HG02588 (cell line): Measurements from ENCODE around the gene OVAAL.
"Not testable (repeated sequence)": the region's sequence is repeated elsewhere in the genome, so short reads cannot be mapped to it uniquely, and the experiment has no call there.

Source experiments
- ATAC-seq: cut with Tn5 transposase; IDR thresholded peaks from one replicate; pipeline ENCODE4 v1.9.1; 2021; ENCODE audit warnings: mild to moderate bottlenecking, moderate library complexity; ENCODE audit not compliant: unreplicated experiment

OVAAL gene

DNA sequence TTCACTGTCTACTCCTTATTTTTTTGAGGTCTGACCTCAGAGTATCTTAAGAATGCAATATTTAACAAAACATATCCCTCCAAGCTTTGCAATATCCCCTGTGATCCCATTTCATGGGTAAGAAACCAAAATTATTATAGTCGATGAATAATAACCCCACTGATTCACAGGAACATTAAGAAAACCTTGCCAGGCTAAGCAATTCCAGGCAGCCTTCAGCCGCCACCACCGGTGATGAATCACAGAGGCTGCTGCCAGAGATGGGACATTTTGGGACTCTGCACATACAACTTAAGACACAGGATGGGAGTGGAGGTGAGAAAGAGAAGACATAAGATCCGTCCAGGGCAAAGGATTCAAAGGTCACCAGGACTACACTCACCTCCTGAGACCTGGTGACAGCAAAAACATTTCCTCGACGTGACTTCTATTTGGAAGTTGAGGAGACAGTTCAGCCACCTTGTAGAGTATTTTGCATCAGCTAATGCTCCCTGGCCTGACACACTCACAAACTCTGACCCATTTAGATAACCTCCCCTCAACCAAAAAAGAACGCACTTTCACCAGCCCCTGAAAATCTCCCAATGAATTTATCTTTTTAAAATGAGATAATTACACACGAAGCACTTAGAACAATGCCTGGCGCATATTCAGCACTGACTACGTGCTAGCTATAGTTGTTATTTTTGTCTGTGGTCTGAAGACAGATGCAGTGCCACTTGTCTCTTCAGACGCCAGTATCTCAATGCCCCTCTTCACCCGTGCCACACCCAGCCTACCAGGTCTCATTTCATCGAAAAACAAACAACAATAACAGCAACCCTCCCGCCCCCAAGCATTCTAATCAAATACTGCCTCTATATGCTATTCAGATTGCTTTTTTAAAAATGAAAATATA lies 17.8 kb upstream of the OVAAL start:
- ATAC-seq: no peak

GRCh38 chr1:180542113-180542837 lies 16.5 kb upstream of the OVAAL start:
- no peak for ATAC-seq

DNA sequence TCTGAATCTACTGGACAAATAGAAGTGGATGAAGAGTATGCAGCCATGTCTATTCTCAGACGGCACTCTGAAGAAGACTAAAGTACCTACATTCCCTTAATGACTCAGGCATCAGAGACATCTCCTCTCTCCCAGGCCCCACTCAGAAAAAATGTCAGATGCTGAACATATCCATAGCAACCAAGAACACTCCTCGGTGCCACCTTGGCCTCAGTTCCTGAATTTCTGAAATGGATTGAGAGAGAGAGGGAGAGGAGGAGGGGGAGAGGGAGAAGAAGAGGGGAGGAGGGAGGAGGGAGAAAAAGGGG lies 16.0 kb upstream of the OVAAL start:
- ATAC-seq: no peak

- no peak for ATAC-seq
Observed at GRCh38 chr1:180544050-180544449, 14.7 kb upstream of the OVAAL start.

DNA sequence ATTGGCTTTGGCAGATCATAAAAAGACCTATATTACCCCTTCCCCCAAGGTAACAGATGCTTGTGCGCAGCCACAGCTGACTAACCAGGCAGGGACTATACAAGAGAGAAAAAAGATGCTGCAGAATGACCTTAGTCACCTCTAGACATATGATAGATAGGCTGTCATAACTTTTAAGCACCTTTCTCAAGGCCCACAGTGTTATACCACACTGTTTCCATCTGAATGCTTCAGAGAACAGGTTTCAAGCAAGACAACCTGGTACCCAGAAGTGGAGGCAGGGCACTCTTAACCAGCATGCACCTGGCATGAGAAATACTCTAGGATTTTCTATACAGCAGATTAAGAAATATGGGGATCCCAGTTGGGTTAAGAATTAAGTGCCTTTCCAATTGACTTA lies 12.8 kb upstream of the OVAAL start:
- no peak for ATAC-seq

DNA sequence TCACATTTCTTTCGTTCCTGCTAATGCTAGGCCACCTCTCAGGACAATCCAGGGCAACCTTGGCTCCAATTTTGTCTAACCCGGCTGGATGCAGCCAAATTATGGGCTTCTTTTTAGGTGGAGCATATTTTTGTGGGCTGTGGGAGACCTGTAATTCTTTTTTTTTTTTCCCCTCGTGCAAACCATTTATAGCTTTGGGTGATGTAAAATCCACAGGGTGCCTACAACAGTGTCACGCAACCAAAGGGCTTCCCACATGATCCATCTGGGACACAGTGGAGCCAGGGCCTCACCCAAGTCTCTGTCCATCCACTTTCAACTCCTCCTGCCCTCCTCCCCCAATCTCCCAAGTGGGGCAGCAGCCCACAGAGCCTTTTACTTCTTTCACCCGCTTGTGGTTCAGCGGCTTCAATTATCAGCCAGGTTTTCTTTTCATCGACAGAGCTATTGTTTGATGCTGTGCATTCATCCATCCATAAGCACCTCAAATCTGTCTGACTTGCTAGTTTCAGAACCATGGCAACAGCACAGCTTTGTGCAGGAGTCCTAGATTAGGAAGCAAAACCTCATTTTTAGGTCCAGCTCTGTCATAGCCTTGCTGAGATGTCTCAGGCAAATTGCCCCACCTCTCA lies 10.0 kb upstream of the OVAAL start:
- no peak for ATAC-seq

GRCh38 chr1:180549770-180550169 lies 9.0 kb upstream of the OVAAL start:
- not testable (repeated sequence) for ATAC-seq

- ATAC-seq: no peak
Observed at GRCh38 chr1:180550241-180550640, 8.5 kb upstream of the OVAAL start.

GRCh38 chr1:180551997-180552396 lies 6.8 kb upstream of the OVAAL start:
- ATAC-seq: no peak

DNA sequence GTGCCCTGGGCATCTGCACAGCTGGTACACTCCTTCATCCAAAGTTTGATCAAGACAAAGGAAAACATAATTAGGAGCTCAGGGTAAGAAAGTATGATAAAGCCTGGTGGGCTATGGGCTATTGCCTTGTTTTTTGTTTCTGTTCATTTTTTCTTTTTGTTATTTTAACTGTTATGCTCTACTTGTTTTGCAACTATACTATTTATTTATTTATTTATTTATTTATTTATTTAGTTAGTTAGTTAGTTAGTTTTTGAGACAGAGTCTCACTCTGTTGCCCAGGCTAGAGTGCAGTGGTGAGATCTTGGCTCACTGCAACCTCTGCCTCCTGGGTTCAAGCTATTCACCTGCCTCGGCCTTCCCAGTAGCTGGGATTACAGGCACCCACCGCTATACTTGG lies 5.7 kb upstream of the OVAAL start:
- ATAC-seq: not testable (repeated sequence)

- ATAC-seq: no peak
Observed at GRCh38 chr1:180555411-180555810, 3.4 kb upstream of the OVAAL start.

DNA sequence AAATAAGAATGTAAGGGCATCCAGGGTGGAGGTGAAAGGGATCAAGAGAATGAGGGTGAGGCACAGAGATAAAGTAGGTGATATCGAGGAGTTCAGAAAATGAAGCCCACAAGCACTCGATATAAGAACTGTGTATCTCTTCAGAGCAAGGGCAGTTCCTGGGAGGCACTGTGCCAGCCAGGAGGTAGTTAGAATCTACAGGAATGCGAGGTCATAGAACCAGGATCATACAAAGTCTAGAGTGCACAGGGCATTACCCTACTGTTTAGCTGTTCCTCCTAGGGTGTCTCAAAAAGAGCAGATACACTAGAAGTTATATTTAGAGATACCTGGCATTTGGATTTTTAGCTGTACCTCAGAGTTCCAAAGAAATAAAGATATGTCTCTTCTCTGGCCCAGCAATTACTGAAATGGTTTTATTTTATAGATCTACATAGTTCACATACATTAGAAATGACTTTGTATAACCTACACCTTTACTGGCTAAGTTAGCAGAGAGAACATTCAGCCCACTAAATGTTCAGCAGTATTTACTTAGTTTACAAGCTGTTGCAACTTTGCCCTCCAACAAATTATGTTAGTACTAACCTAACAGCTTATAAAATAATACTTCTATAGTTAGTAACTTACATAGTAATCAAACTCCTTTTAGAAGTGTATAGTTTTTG lies 1.6 kb downstream of the OVAAL start:
- ATAC-seq: no peak

DNA sequence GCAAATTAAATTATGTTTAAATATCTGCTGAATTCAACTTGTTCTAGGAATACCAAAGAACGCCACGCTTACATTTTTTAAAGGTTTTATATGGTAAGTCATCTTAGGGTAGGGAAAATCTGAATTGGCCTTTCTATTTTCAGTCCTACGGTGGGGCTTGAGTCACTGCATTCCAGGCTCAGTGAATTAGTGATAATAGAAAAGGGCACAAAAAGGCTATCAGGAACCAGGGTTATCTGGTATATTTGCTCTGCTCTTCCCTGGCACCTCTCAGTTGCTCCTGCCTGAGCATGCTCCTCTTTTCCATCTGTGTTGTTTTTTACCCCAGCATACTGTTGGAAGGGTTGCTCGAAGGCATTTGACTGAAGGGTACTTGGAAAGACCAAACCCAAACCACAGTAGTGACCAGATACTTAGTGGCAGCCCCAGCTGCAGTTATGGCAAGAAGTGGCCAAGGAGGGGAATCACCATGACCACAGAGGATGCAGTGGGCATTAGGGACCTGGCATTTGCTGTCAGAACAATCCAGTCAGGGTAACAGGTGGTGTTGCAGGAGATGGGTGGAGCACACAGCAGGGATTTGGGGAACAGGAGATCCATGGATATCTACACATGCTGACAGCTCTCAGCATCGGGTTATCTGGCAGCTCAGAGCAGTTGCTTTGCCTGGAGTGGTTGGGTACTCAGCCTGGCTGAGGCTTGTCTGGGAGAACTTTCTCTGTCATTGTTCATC lies 2.3 kb downstream of the OVAAL start:
- ATAC-seq: no peak

DNA sequence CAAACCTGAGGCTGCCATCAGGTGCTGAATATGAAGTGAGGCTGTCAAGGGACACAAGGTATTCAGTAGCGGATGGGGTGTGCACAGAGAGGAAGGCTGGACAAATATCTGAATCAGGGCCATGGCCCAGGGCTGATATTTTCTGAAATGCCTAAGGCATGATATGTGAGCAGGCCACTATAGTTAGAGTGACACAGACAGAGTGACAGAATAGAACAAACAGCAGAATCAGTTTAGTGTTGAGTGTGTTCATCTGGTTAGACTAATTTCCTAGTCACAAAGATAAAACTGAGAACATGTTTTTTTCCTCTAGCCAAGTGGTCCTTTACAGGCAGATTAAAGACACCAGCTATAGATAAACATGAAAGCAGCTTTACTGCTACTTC lies 3.9 kb downstream of the OVAAL start:
- no peak for ATAC-seq

GRCh38 chr1:180563026-180563827 lies 4.5 kb downstream of the OVAAL start:
- ATAC-seq: no peak

DNA sequence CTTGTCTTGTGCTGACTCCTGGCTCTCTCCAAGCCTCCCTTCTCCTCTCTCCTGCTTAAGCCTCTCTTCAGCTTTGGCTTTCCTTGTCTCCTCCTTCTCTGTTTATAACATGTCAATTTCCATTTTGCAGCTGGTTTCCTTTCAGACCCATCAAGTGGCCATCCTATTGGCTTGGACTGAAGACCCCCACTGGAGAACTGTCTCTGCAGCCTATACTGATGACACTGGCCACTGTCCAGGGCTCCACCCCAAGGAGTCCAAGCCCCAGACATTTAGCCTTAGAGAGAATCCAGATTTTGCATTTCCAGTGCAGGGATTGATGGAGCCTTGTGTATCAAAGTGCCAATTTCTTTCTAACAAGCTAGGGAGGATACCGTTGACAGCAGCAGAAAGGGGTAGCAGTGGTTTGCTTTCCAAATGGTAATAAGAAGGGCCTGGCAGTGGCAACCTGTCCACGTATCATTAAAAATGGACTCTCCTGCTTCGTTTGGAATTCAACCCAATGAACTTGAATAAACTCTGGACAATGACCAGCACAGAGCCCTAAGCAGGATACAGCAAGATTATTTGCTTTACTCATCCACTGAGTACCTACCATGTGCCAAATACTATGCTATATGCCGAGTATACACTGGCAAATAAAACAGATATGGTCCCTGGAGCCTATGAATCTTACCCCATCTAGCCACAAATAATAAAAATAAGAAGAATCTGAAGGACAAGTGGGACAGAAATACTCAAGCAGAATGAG lies 6.5 kb downstream of the OVAAL start:
- ATAC-seq: no peak

GRCh38 chr1:180566026-180566425 lies 7.3 kb downstream of the OVAAL start:
- no peak for ATAC-seq

GRCh38 chr1:180566495-180566894 lies 7.7 kb downstream of the OVAAL start:
- no peak for ATAC-seq

DNA sequence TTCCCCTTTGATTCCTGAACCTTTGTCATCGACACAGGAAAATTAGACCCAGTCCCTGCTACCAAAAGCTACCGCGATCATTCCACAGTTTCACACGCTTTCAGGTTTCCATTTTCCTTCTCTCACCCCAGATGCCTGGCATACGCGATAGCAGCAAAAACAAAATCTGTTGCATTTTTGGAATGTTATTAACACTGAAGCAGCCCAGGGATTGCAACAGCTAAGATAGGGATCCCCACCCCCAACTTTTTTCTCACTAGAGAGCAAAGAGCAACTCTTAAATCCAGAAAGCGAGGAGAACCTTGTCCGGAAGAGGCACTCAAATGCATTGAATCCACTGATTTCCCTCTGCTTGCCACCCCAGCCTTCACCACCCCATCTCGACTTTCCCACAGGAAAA lies 8.9 kb downstream of the OVAAL start:
- ATAC-seq: no peak
